ENCODE measurements around the gene LDLRAD4. TPM values are rescaled to one million over a fixed set of nuclear protein-coding genes. Genes with fewer than 3 reads are reported as not detected.

LDLRAD4 gene
- total RNA-seq, 4 donors from 2014 or later = 2.7 to 22.5 (median 10.8) TPM

DNA sequence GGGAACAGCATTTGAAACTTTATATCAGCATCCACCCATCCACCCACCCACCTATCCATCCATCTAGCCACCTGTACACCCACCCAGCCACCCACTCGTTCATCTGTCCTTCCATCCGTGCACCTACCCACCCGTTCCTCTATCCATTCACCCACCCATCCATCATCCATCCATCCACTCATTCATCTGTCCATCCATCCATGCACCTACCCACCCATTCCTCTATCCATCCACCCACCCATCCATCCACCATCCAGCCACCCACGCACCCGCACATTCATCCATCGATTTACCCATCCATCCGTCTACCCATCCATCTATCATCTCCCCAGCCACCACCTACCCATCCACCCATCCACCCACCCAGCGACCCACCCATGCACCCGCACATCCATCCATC is 24.8 kb downstream of the LDLRAD4 start:
- peak in 1 of 2 donors; percentile 63 for DNase-seq (ENCODE audit: low spot score in 2 of 2)
- intact Hi-C loops (cut with DNase I; ENCODE audit: low total_unique reads) = no loop called here
- no peak overlapping the region for H3K4me3 ChIP-seq (ENCODE audit: low read depth, poor library complexity, severe bottlenecking)
- TF ChIP-seq, protein P1, sequence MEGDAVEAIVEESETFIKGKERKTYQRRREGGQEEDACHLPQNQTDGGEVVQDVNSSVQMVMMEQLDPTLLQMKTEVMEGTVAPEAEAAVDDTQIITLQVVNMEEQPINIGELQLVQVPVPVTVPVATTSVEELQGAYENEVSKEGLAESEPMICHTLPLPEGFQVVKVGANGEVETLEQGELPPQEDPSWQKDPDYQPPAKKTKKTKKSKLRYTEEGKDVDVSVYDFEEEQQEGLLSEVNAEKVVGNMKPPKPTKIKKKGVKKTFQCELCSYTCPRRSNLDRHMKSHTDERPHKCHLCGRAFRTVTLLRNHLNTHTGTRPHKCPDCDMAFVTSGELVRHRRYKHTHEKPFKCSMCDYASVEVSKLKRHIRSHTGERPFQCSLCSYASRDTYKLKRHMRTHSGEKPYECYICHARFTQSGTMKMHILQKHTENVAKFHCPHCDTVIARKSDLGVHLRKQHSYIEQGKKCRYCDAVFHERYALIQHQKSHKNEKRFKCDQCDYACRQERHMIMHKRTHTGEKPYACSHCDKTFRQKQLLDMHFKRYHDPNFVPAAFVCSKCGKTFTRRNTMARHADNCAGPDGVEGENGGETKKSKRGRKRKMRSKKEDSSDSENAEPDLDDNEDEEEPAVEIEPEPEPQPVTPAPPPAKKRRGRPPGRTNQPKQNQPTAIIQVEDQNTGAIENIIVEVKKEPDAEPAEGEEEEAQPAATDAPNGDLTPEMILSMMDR (IDR thresholded peaks at IDR 0.05) = no peak
- no peak for TF ChIP-seq POLR2A (IDR thresholded peaks at IDR 0.05)
- WGBS, 2 donors = 94 to 97% methylated on average over 9 of the region's 9 CpGs

DNA sequence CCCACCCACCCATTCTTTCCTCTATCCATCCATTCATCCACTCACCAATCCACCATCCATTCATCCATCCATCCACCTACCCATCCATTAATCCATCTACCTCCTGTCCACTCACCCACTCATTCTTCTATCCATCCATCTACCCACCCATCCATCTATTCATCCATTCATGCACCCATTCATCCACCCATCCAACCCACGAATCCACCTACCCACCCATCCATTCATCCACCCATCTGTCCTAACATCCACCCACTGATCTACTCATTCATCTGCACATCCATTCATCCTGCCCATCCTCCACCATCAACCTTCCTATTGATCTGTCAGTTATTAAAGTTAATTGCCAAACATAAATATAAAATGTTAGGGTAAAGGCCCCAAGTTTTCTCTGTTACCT is 25.6 kb downstream of the LDLRAD4 start:
- H3K4me3 ChIP-seq (ENCODE audit: low read depth, poor library complexity, severe bottlenecking) = no peak overlapping the region
- DNase-seq (ENCODE audit: low spot score in 2 of 2) = no peak
- WGBS, 2 donors = 0 to 2% methylated on average over 1 of the region's 1 CpG
- intact Hi-C loops (cut with DNase I; ENCODE audit: low total_unique reads) = no loop called here
- TF ChIP-seq, protein P1 (IDR thresholded peaks at IDR 0.05) = no peak
- TF ChIP-seq POLR2A (IDR thresholded peaks at IDR 0.05) = no peak

DNA sequence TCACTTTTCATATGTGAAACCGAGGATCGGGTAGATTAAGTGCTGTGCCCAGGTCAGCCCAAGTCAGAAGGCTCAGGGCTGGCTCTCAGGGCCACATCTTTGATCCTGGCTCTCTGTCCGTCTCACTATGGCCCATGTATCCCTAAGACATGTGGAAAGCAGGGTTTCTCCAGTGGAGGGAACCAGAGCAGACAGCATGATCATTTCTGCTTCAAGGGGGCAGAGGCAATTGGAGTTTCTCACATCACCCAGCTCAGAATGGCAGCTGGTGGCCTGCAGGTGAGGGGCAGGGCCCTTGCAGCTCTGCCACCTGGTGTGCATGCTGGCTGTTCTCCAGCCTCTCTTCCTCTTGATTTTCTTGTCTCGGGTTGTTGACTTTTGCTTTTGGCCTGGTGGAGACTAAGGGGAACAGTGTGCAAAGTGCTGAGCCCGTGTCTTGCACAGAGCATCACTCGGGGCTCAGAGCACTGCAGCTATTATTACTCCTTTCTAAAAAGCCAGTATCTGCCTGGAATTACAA is 27.0 kb downstream of the LDLRAD4 start:
- intact Hi-C loops (cut with DNase I; ENCODE audit: low total_unique reads) = no loop called here
- 57 to 59% methylated on average over 6 of the region's 6 CpGs for whole genome bisulfite sequencing, 2 donors
- no peak for TF ChIP-seq POLR2A (IDR thresholded peaks at IDR 0.05)
- TF ChIP-seq, protein P1 (IDR thresholded peaks at IDR 0.05) = no peak
- peak in 1 of 2 donors; percentile 45 for DNase-seq (ENCODE audit: low spot score in 2 of 2)
- H3K4me3 ChIP-seq (ENCODE audit: low read depth, poor library complexity, severe bottlenecking) = no peak overlapping the region

- intact Hi-C loops (cut with DNase I; ENCODE audit: low total_unique reads) = no loop called here
- peak in 1 of 2 donors; percentile 70 for DNase-seq (ENCODE audit: low spot score in 2 of 2)
- TF ChIP-seq, protein P1 (IDR thresholded peaks at IDR 0.05) = no peak
- TF ChIP-seq POLR2A (IDR thresholded peaks at IDR 0.05) = no peak
- WGBS, 2 donors = 84 to 89% methylated on average over 9 of the region's 9 CpGs
- no peak overlapping the region for H3K4me3 ChIP-seq (ENCODE audit: low read depth, poor library complexity, severe bottlenecking)
These were observed 27.6 kb downstream of the LDLRAD4 start for GRCh38 chr18:13246121-13246520.

GRCh38 chr18:13246591-13246990 is 28.0 kb downstream of the LDLRAD4 start:
- H3K4me3 ChIP-seq (ENCODE audit: low read depth, poor library complexity, severe bottlenecking) = no peak overlapping the region
- peak in 1 of 2 donors; percentile 37 for DNase-seq (ENCODE audit: low spot score in 2 of 2)
- no peak for TF ChIP-seq POLR2A (IDR thresholded peaks at IDR 0.05)
- TF ChIP-seq, protein P1 (IDR thresholded peaks at IDR 0.05) = no peak
- 92 to 96% methylated on average over 3 of the region's 3 CpGs for WGBS, 2 donors
- intact Hi-C loops (cut with DNase I; ENCODE audit: low total_unique reads) = no loop called here

DNA sequence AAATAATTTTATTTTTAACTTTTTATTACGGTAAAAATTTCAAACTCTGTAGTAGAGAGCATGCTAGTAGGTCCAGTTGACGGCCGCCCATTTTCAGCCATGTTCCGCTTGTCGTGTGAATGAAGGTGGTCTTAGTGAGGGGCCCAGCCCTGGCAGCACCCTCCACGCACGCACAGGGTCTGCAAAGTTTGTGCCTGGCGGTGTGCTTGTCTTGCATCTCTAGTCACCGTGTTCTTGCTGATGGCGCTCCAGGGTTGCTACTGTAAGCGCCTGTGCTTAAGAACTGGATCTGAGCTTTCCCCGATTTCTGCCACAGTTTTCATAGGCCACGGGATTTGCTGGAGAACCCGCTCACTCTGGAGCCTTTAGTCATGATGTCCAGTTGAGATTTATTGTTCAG is 28.9 kb downstream of the LDLRAD4 start:
- intact Hi-C loops (cut with DNase I; ENCODE audit: low total_unique reads) = no loop called here
- no peak for TF ChIP-seq POLR2A (IDR thresholded peaks at IDR 0.05)
- TF ChIP-seq, protein P1 (IDR thresholded peaks at IDR 0.05) = no peak
- 97 to 99% methylated on average over 14 of the region's 14 CpGs for WGBS, 2 donors
- DNase-seq (ENCODE audit: low spot score in 2 of 2) = peak in 1 of 2 donors; percentile 70
- no peak overlapping the region for H3K4me3 ChIP-seq (ENCODE audit: low read depth, poor library complexity, severe bottlenecking)

All from lower leg skin (tissue), 4 donors.